Stimulated activated CD4-positive, alpha-beta T cell treated with anti-CD3 and anti-CD28 coated beads, TNF-alpha, amount 100 ng/mL, for 24 hours (primary cell): ENCODE results near the gene ZNF556.

ENCODE experiments used
- DNase-seq, 3 experiments: peaks; one replicate each; pipeline ENCODE4 v3.0.0-alpha.2; 2020; ENCODE audit warnings: low read depth in 3 of 3

ZNF556 gene

DNA sequence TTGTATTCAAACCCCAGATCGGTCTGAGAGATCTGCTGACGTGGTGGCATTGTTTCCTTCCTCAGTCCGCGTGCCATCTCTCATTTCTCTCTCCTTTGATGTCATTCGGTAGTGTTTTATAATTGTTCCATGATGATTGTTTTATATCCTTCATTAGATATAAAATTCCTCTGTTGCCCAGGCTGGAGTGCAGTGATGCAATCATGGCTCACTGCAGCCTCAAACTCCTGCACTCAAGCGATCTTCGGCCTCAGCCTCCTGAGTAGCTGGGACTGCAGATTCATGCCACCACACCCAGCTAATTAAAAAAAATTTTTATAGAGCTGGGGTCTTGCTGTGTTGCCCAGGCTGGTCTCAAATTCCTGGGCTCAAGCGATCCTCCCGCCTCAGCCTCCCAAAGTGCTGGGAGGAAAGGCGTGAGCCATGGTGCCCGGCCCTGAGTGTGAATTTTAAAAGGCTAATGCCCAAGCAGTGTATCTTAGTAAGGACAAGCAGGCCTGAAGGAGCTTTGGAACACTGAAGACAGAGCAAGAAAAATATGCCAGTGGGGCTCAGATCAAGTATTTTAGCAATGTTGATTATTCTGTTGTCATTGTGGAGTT is 38.9 kb downstream of the ZNF556 start:
- no peak for DNase-seq

DNA sequence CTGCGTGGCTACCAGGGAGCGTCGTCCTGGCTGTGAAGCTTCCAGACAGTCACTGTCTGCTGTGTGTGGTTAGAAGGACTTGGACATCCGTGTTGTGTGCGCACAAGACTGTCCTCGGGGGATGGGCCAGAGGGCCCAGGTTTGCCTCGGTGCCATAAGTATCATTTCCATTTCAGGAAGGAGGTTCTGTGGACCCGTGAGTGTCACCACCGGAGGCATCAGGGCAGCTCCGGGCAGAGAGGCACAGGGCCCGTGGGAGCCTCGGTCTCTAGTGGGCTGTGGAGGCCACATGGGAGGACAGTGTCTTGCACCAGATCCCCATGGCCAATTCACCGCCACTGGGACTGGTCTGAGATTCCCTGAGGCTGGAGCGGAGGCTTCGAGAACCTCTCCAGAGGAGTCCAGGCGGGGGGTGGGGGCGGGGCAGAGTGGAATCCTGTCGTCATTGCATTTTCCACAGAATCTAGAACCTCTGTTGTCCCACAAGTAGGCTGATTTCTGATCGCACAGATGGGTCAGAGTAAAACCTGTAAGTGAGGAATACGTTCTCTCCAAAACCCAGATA is 39.6 kb downstream of the ZNF556 start:
- DNase-seq = no peak

DNA sequence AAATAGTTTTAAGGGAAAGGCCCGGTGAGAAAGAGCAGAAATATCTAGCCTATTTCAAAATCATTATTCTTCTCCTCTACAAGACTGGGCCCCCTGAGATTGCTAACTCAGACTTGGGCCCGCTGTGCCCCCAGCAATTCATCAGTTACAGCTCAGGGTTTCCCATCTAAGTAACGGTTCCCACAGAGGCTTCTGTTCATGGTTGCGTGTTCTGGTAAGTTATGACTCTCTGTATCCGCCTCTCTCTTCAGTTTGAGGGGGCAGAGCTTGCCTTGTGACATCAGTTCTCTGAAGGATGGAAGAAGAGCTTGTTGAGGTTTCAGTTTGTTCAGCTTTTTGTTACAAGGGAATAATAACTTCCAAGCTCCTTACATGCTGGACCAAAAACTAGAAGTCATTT is 45.2 kb downstream of the ZNF556 start:
- peak in 1 of 3 experiments; percentile 10 for DNase-seq

DNA sequence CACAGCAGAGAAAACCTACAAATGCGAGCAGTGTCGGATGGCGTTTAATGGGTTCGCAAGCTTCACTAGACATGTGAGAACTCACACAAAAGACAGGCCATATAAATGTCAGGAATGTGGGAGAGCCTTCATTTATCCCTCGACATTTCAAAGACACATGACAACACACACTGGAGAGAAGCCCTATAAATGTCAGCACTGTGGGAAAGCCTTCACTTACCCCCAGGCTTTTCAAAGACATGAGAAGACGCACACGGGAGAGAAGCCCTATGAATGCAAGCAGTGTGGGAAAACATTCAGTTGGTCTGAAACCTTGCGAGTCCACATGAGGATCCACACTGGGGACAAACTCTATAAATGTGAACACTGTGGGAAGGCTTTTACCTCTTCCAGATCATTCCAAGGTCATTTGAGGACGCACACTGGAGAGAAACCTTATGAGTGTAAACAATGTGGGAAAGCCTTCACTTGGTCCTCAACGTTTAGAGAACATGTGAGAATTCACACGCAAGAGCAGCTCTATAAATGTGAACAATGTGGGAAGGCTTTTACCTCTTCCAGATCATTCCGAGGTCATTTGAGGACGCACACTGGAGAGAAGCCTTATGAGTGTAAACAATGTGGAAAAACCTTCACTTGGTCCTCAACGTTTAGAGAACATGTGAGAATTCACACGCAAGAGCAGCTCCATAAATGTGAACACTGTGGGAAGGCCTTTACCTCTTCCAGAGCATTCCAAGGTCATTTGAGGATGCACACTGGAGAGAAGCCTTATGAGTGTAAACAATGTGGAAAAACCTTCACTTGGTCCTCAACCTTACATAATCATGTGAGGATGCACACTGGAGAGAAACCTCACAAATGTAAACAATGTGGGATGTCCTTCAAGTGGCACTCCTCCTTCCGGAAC is 50.4 kb downstream of the ZNF556 start:
- no peak for DNase-seq

DNA sequence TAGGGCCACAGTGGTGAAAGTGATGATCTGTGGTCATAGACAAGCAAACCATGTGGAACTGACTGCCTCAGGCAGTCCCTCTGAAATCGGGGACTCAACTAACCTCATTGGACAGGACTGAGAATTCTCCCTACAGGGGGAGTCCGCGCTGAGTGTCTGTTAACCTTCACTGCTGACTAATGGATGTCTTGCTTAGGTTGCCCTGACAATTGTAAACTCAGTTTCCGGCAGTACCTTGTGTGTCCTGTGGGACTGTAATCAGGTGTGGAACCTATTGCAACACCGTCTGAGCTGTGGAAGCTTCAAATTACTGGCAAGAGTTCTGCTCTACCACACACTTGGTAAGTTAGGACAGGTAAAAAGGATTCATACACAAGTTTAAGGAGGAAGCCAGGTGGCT is 55.9 kb downstream of the ZNF556 start:
- no peak for DNase-seq

DNA sequence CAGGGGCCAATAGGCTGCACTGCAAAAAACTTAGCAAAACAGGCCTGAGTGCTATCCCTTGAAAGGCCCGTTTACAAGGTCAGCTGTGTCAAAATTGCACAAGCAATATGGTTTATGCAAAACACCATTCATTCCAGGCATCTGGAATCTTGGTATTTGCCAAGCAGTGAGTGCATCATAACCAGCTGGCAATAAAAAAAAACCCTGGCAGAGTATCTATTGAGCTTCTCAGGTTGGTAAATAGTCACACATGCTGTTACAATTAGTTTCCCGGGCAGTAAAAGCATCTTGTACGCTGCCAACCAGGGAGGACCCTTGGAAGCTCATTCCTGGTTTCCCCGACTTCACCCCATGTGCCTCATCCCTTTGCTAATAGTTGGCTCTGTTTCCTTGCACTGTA is 56.4 kb downstream of the ZNF556 start:
- DNase-seq = no peak

DNA sequence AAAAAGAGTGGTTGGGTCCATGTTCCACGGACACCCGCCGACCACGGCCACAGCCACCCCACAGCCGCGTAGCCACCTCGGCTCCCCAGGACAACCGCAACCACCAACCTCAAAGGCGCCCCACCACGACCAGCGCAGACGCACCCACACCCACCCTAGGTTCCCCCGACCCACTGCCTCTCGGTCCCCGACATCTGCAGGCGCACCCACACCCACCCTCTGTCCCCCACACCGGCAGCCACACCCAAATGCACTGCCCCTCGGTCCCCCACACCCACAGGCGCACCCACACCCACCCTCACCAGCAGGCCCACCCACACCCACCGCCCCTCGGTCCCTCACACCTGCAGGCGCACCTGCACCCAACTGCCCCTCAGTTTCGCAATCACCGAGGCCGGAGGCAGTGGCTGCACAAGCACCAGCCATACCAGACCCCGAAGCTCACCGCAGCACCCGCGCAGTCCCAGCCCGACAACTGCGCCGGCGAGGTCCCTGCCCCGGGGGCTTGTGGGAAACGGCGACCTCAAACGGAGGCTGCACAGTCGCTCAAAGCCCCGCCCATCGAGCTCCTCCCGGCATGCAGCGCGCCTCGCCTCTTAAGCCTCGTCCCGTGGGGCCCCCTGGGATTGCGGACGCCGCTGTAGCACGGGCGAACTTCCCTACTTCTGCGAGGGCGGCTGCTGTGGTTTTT is 59.4 kb downstream of the ZNF556 start:
- no peak for DNase-seq

DNA sequence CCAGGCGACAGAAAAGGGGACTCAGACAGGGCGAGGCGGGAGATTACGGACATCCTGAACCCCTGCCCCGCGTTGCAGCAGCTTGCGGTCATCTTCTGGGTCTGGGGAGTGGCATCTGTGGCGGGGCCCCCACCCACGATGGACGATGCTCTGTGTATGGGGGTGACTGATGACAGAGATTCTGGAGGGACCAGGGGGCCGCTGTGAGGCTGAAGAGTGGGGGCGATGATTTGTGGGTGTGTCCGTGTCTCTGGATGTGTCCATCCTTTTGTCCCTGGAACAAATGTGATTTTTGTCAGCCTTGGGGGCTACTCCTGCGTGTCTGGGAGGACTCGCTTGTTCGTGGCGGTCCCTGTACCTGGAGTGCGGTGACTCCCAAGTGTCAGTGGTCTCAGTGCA is 59.9 kb downstream of the ZNF556 start:
- no peak for DNase-seq
